ENCODE data around the gene TTC38.

TTC38 gene

GRCh38 chr22:46274381-46274780, 6.6 kb downstream of the TTC38 start:
- in situ Hi-C loops (cut with HindIII; ENCODE audit: low sequenced_read_pairs): loop anchor here (10.0 kb wide), 1 partner anchor 270 kb away; no protein-coding TSS in a partner anchor

- in situ Hi-C loops (cut with HindIII; ENCODE audit: low sequenced_read_pairs): loop anchor here (5.0 to 10.0 kb wide), 2 partner anchors 128 to 271 kb away; no protein-coding TSS in a partner anchor
Observed at GRCh38 chr22:46275455-46276122, 7.8 kb downstream of the TTC38 start.

- in situ Hi-C loops (cut with HindIII; ENCODE audit: low sequenced_read_pairs): loop anchor here (5.0 to 10.0 kb wide), 2 partner anchors 129 to 272 kb away; no protein-coding TSS in a partner anchor
Observed at GRCh38 chr22:46276563-46276962, 8.8 kb downstream of the TTC38 start.

GRCh38 chr22:46278656-46279645, 11.1 kb downstream of the TTC38 start:
- in situ Hi-C loops (cut with HindIII; ENCODE audit: low sequenced_read_pairs): loop anchor here (5.0 to 10.0 kb wide), 2 partner anchors 132 to 274 kb away; no protein-coding TSS in a partner anchor

GRCh38 chr22:46280063-46280817, 12.4 kb downstream of the TTC38 start:
- in situ Hi-C loops (cut with HindIII; ENCODE audit: low sequenced_read_pairs): no loop called here

- in situ Hi-C loops (cut with HindIII; ENCODE audit: low sequenced_read_pairs): no loop called here
Observed at GRCh38 chr22:46280999-46281623, 13.3 kb downstream of the TTC38 start.

GRCh38 chr22:46281866-46282678, 14.3 kb downstream of the TTC38 start:
- in situ Hi-C loops (cut with HindIII; ENCODE audit: low sequenced_read_pairs): no loop called here

GRCh38 chr22:46286006-46286405, 18.2 kb downstream of the TTC38 start:
- in situ Hi-C loops (cut with HindIII; ENCODE audit: low sequenced_read_pairs): no loop called here

- in situ Hi-C loops (cut with HindIII; ENCODE audit: low sequenced_read_pairs): no loop called here
Observed at GRCh38 chr22:46286941-46287872, 19.4 kb downstream of the TTC38 start.

- in situ Hi-C loops (cut with HindIII; ENCODE audit: low sequenced_read_pairs): no loop called here
Observed at GRCh38 chr22:46287873-46288751, 20.3 kb downstream of the TTC38 start.

- in situ Hi-C loops (cut with HindIII; ENCODE audit: low sequenced_read_pairs): no loop called here
Observed at GRCh38 chr22:46288846-46289243, 21.0 kb downstream of the TTC38 start.

- in situ Hi-C loops (cut with HindIII; ENCODE audit: low sequenced_read_pairs): no loop called here
Observed at GRCh38 chr22:46289244-46289891, 21.6 kb downstream of the TTC38 start.

GRCh38 chr22:46290121-46290842, 22.5 kb downstream of the TTC38 start:
- in situ Hi-C loops (cut with HindIII; ENCODE audit: low sequenced_read_pairs): no loop called here

- in situ Hi-C loops (cut with HindIII; ENCODE audit: low sequenced_read_pairs): no loop called here
Observed at GRCh38 chr22:46290843-46291785, 23.3 kb downstream of the TTC38 start.

- in situ Hi-C loops (cut with HindIII; ENCODE audit: low sequenced_read_pairs): no loop called here
Observed at GRCh38 chr22:46292173-46292572, 24.4 kb downstream of the TTC38 start.

Data from endothelial cell of hepatic sinusoid (primary cell).